SW480 (cell line): ENCODE data around the gene CPTP.

Source experiments
- DNase-seq: peaks from one replicate; pipeline ENCODE4 v3.0.0-alpha.2; 2016; ENCODE audit warnings: low spot score

The CPTP gene

DNA sequence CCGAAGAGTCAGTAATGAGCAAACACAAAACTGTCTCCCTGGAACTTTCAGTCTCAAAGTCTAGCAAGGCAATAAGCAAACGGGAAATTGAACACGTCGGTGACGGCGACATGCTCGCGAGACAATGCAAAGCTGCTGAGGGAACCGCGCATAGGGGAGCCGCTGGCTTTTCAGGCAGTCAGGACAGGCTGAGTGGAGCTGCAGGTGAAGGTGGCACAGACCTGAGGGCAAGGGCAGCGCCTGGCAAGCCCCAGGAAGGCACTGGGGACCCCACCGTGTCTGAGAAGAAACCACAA, 5.0 kb upstream of the CPTP start:
- no peak for DNase-seq

DNA sequence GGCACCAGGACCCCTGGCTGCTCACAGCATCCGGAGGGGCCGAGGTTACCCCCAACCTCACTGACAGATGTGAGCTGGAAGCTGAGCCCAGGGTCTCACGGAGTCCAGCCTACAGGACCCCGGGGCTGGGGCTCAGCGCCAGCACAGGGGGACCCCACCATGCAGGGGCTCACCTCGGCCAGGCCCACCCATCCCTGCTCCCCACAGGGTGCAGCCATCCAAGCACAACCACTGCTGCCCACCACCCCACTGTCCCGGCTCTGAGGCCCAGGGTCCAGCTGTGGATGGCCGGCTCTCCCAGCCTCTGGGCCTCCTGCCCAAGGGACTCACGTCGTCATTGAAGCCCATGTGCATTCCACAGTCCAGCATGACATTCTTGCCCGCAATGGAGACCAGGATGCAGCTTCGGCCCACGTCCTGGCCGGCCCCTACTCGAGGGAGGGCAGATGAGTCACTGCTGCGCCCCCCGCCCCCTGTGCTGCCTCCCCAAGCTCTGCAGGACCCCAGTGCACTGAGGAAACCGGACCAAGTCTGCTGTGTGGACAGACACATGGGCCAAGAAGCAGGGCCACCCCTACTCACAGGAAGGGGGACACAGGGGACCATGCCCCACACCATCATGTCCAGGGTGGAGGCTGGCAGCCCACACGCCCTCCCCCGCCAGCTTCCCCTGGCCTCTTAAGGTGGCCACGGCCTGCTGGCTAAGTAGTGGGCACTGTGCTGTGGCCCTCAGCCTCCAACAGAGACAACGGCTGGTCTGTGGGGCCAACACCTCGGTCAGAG, 3.7 kb upstream of the CPTP start:
- DNase-seq, result no peak

DNA sequence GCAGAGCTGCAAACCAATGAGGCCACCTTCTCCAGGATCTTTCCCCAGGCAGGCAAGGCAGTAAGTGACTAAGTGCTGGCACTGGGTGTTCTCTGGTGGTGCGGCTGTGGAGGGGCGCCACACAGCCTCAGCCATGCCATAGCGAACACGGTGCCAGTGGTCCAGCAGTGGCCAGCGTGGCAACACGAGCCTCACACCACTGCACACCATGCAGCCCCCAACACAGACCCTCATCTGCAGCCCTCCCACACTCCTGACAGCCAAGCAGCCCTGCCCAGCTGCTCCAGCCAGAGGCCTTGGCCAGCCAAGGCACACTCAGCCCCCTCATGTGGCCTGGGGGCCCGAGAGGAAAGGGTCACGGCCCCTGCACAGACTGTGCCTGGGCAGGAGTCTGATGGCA, 3.1 kb upstream of the CPTP start:
- DNase-seq, result no peak

DNA sequence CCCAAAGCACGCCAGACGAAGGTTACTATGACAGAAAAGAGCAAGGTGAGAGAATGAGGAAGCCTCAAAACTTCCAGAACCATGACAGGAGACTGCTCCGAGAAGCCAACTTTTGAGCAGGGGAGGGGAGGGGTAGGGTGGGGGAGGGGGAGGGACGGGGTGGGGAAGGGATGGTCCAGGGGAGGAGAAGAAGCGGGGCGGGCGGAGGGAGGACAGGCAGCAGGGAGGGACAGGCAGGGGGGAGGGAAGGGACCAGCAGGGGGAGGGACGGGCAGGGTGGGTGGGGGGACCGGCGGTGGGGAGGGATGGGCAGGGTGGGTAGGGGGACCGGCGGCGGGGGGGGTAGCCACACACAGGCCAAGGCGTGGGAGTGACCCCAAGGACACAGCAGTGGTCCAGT, 2.2 kb upstream of the CPTP start:
- DNase-seq, result no peak

GRCh38 chr1:1322952-1323351, 1.6 kb upstream of the CPTP start:
- no peak for DNase-seq

DNA sequence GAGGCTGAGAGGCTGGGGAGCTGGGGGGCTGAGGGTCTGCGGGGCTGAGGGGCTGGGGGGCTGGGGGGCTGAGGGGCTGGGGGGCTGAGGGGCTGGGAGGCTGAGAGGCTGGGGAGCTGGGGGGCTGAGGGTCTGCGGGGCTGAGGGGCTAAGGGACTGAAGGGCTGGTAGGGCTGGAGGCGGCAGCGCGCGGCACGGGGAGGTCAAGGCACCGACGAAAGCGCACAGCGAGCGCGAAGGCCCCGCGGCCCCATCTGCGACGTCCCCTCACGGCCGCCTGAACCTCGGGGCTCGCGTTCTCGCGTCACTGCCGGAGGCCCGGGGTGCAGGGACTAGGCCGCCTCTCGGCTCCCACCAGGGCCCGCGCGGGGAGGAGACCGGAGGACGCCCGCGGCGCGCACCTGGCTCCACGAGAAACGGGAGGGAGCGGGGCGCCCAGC, 498 bp upstream of the CPTP start:
- no peak for DNase-seq

GRCh38 chr1:1325288-1326074, 879 bp downstream of the CPTP start:
- DNase-seq, result no peak

GRCh38 chr1:1326075-1326605, 1.5 kb downstream of the CPTP start:
- DNase-seq, result no peak

- DNase-seq, result no peak
Observed at GRCh38 chr1:1327291-1327690, 2.7 kb downstream of the CPTP start.

- DNase-seq, result no peak
Observed at GRCh38 chr1:1328254-1328653, 3.7 kb downstream of the CPTP start.

DNA sequence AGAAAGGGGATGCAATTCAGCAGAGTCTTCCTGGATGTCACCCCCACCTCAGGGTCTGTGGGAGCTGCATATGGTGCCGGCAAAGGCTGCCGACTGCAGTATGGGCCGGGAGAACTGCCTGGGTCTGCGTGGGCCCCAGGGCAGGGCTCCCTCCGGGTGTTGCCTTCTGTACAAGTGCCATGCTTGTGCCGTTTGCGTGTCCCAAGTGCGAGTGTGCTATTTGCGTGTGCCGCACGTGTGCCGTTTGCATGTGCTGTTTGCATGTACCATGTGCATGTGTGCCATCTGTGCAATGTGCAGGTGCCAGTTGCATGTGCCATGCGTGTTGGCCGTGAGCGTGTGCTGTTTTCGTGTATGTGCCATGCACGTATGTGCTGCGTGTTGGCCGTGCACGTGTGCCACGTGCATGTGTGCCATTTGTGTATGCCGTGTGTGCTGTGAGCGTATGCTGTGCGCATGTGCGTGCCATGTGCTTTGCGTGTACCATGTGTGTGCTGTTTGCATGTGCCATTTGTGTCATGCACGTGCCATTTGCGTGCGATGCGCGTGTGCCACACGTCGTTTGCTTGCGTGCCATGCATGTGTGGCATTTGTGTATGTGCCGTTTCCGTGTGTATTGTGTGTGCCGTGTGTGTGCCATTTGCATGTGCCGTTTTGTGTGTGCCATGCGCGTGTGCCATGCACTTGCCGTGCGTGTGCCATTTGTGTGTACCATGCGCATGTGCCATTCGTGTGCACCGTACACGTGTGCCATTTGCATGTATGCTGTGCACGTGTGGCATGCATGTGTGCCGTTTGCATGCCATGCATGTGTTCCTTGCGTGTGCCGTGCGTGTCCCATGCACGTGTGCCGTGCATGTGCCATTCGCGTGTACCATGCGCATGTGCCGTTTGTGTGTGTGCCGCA, 5.0 kb downstream of the CPTP start:
- DNase-seq, result no peak

DNA sequence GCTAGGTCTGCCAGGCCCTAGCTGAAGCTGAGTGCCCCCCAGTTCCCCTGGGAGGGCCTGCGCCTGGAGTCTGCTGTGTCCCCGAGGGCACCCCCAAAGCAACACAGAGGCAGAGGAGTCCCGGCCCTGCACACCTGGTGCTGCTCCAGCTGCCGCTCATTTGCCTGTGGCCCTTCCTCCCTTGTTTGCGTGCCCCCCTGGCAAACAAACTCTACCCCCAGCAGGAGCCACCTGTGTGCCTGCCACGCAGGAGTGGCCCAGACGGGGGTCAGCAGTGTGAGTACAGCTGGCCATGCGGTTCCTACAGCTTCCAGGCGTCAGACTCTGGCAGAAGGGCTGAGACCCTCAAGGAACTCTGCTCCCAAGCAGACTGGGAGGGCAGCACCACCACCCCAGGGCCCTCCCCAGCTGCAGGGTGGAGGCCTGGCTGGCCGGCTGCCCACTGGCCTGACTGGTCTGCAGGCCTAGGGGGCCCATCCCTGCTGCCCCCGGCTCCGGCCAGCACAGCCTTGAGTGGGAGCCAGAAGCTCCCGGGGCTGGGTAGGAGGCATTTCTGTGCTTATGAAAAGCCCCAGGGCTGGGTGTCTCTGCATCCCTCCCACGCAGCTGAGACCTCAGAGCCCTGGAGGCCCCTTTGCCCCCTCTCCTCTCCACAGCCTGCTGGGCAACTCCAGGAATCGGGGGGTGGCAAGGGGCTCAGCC, 5.9 kb downstream of the CPTP start:
- no peak for DNase-seq

- peak; percentile 72 for DNase-seq
Observed at GRCh38 chr1:1331068-1331965, 6.7 kb downstream of the CPTP start, which contains the start of gene TAS1R3. Gene TAS1R3, plus strand, starts transcription at chr1:1331280. Its CDS starts 66 bp downstream, at chr1:1331346.

- no peak for DNase-seq
Observed at GRCh38 chr1:1332031-1332755, 7.6 kb downstream of the CPTP start.

GRCh38 chr1:1332774-1333480, 8.3 kb downstream of the CPTP start:
- DNase-seq, result peak; percentile 90

DNA sequence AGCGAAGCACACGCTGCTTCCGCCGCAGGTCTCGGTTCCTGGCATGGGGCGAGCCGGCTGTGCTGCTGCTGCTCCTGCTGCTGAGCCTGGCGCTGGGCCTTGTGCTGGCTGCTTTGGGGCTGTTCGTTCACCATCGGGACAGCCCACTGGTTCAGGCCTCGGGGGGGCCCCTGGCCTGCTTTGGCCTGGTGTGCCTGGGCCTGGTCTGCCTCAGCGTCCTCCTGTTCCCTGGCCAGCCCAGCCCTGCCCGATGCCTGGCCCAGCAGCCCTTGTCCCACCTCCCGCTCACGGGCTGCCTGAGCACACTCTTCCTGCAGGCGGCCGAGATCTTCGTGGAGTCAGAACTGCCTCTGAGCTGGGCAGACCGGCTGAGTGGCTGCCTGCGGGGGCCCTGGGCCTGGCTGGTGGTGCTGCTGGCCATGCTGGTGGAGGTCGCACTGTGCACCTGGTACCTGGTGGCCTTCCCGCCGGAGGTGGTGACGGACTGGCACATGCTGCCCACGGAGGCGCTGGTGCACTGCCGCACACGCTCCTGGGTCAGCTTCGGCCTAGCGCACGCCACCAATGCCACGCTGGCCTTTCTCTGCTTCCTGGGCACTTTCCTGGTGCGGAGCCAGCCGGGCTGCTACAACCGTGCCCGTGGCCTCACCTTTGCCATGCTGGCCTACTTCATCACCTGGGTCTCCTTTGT, 9.1 kb downstream of the CPTP start:
- no peak for DNase-seq

- no peak for DNase-seq
Observed at GRCh38 chr1:1334835-1335234, 10.2 kb downstream of the CPTP start.

DNA sequence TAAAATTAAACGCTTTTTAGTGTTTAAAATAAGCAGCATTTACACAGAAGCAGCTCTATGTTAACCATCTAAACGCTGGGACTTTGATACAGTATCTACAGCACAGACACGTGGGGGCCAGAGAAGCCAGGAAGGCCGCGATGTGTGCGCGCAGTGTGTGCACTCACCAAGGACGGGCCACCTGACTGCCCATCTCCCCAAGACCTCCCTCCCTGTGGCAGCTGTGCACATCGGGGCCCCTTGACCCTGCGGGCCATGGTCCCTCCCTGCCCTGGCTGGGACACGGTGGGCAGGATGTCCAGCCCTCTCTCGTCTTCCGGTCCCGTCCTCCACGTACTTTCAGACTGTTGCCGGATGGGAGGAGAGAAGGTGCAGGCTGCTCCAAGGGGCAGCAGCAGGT, 10.7 kb downstream of the CPTP start:
- no peak for DNase-seq

GRCh38 chr1:1335792-1336248, 11.2 kb downstream of the CPTP start:
- DNase-seq, result no peak
